GM19023 (cell line): ENCODE data around the gene MOCS1.

ENCODE experiments used
- ATAC-seq: cut with Tn5 transposase; IDR thresholded peaks from one replicate; pipeline ENCODE4 v1.9.1; 2021; ENCODE audit warnings: mild to moderate bottlenecking, moderate library complexity; ENCODE audit not compliant: unreplicated experiment

MOCS1 gene

DNA sequence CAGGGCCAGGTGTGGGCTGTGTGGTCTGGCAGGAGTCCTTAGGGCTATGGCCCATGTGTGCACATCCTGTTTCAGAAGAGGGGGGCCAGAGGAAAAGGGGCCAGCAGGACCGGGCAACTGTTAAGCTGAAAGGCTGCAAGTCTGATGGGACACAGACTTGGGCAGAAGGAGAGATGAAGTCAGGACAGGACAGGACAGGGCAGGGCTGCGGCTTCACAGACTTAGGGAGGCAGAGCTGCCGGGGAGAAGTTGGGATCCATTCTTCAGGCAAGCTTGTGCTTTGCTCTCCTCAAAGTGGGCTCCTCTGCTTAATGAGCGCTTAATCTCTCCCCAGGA lies 28.7 kb downstream of the MOCS1 start:
- ATAC-seq = no peak

DNA sequence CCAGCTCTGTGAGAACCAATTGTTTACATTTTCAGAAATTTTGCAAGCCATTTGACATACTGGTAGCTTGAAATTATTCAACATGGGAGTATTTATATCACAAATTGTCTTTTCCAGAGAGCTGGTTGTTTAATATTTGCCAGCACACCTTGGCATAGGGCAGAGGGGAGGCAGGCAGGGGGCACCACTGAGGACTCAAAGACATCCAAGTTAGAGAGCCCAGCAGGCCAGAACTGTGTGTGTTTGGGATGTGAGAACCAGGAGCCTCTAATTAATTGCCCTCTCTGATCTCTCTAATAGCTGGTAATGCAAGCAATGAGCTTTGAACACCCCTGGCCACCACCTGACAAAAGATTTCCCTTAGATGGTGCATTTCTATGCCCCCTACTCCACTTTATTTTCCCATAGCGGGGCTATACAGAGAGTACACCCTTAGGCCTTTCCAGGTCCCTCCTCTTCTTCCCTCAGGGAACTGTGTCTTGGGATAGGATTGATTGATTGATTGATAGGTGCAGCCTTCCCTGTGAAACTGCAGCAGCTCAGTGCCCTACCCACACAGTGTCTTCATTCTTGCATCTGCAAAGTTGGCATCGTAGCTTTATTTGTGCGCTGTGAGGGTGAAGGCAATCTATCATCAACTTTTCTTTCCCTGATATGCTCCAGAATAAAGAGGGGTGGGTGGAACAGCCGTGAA lies 29.2 kb downstream of the MOCS1 start:
- ATAC-seq = no peak

DNA sequence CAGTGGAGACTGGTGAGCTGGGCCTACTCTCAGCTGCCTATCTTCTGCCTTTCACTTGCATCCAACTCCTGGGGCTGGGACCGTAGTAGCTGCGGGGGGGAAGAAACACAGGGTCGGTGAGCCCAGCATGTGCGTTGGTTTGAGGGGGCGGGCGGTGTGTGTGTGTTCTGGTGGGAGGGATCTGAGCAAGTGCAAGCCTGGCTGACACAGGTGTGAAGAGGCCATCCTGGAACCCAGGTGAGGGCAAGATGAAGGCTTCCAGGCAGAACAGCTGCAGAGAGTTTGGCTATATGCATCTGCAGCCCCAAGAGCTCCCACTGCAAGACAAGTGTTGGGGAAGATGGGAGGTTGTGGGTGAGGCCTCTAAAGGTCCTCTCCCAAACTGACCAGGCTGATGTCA lies 30.6 kb downstream of the MOCS1 start:
- ATAC-seq = no peak

DNA sequence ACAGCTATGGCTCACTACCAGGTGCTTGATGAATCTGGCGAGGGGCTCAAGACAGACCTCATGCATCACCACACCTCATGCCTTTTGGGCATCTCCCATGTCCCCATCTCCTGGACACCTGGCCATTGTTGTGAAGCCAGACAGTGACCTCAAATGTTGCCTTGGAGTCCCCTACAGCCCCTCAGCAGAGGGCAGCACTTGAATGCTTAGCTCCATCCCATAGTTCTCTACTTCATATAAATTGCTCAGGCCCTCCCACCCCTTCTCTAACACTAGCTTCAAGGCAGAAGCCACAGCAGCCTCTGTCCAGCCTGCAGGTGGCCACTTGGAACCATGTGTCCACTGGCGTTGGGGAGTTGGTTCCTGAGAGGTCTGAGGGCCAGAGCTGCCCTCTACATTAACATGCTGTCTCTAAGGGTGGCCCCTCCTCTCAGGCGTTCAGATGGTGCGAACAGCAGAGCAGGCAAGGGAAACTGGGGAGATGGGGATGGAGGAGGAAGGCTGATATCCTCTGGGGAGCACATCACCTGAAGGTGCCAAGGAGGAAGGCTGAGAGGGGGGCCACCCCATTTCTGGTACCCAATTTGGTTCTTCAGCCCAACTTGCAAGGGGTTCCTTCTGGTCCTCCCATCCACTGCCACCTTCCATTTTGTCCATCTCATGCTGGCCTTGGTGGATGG lies 31.3 kb downstream of the MOCS1 start:
- no peak for ATAC-seq

DNA sequence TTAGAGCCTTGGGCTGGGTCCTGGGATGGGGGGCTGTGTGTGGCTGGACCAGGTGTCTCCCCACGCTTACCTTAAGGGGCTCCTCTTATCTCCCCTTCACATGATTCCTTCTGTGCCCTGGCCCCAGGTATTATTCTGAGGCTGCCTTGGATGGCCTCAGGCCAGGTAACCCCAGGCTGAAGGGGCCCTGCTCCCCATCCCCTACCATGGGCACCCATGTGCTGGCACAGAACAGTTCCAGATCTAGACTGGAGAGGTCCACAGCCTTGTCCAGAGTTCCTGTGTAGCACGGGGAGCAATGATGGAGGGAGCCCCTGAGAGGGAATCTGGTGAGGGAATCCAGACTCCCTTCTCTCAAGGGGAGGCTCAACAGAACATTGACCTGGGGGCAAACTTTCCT lies 32.1 kb downstream of the MOCS1 start:
- no peak for ATAC-seq

DNA sequence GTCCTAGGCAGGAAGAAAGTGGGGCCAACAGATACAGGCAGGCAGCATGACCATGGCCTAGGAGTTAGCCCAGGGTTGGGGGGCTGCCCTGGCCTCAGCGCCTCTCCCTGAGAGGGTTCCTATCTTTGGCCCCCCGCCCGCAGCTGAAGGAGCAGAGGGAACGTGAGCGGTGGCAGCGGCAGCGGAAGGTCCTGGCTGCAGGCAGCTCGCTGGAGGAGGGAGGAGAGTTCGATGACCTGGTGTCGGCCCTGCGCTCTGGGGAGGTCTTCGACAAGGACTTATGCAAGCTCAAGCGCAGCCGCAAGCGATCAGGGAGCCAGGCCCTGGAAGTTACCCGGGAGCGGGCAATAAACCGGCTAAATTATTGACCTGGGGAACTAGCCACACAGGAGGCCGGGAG lies 32.6 kb downstream of the MOCS1 start:
- ATAC-seq = no peak

DNA sequence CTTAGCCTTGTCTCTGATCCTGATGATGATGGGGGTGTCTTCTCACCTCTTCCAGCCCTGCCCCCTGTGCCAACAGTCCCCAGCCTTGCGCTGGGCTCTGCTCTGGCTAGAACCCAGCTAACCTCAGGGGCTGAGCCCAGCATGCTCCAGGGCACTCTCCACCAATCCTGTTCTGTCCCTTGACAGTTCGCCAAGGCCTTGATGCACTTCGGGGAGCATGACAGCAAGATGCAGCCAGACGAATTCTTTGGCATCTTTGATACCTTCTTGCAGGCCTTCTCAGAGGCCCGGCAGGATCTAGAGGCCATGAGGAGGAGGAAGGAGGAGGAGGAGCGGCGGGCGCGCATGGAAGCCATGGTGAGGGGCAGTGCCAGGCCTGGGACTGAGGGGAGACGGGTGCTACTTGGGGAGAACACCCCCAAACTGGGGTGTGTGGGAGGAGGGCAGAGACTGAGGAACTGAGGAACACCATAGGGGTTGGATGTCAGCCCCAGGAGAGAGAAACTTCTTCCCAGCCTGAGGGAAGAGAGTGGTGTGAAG lies 33.1 kb downstream of the MOCS1 start:
- ATAC-seq = no peak

DNA sequence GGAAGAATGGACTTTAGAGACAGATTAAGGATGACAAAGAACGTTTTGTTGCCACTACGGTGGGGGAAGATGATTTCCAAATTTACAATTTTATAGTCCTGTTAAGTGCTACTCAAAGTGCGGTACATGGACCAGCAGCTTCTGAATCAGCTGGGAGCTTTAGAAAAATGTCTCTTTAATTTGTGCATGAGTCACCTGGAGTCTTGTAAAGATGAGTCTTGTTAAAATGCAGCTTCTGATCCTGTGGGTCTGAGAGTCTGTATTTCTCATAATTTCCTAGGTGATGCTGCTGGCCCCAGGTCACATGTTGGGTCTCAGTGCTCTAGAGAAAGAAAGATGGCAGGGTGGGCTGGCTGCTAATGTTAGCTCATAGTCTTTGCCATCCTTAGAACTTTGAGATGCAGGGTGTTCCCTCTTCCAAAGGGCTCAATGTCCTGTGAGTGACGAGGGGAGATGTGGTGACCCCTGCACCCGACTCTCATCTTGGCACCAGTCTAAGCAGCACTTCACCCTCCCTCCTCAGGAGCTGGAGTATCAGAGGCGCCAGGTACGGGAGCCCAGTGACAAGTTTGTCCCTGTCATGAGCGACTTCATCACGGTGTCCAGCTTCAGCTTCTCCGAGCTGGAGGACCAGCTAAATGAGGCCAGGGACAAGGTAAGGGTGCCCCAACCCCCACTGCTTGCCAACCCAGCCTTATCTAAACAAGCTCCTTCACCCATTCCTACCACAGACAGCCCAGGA lies 34.5 kb downstream of the MOCS1 start:
- ATAC-seq = no peak

DNA sequence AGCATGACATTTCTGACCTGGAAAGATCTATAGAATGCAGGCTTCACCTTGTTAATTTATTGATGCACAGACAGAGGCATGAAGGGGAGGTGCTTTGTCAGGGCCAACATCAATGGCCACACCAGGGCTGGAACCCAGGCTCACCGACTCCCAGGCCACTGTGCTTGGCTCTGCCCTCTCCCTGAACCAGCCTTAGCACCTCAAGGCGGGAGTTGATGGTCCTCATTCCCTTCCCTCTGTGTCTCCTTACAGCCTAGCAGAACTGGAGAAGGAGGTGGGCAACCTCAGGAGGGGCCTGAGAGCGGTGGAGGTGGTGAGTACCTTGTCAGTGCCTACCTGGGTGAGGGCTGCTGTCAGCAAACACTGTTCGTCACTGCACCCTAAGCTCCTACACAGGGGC lies 35.6 kb downstream of the MOCS1 start:
- no peak for ATAC-seq

DNA sequence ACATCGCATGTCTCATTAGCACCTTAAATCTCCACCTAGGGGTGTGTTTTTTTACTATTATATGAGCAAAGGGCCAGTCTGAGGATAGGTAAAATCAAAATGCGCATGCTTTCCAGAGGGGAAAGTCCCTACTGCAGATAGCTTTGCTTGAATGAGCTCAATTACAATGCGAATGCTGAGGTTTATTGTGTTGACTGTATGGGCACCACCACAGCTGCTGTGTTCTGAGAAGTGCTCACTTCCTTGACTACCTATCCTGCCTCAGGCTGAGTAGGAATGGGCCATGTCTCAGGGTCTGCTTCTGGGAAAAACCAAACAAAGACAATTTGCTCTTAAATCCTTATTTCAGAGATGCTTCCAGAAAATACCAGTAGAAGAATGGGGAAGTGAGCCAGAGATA lies 36.6 kb downstream of the MOCS1 start:
- no peak for ATAC-seq

DNA sequence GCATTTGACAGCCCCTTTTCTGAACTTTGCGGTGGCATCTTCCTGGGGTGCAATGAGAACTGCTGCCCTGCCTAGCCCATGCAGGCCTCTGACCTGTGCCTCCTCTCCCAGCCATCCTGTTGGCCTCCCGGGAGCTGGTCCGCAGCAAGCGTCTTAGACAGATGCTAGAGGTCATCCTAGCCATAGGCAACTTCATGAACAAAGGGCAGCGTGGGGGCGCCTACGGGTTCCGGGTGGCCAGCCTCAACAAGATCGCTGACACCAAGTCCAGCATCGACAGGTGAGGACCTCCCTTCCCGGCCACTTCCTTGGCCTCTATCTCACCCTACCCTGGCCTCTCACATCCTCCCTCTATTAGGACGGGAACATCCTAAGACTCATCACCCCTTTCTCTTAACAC lies 37.6 kb downstream of the MOCS1 start:
- ATAC-seq = no peak

DNA sequence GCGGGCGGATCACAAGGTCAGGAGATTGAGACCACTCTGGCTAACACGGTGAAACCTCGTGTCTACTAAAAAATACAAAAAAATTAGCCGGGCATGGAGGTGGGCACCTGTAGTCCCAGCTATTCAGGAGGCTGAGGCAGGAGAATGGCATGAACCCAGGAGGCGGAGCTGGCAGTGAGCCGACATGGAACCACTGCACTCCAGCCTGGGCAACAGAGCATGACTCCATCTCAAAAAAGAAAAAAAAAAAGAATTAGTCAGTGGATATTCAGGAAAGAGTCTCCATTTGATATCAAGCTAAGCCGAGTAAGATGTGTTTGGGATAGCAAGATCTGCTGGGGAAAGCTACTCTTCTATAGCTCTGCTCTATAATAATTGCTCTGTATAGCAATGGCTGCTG lies 41.0 kb downstream of the MOCS1 start:
- ATAC-seq = no peak

DNA sequence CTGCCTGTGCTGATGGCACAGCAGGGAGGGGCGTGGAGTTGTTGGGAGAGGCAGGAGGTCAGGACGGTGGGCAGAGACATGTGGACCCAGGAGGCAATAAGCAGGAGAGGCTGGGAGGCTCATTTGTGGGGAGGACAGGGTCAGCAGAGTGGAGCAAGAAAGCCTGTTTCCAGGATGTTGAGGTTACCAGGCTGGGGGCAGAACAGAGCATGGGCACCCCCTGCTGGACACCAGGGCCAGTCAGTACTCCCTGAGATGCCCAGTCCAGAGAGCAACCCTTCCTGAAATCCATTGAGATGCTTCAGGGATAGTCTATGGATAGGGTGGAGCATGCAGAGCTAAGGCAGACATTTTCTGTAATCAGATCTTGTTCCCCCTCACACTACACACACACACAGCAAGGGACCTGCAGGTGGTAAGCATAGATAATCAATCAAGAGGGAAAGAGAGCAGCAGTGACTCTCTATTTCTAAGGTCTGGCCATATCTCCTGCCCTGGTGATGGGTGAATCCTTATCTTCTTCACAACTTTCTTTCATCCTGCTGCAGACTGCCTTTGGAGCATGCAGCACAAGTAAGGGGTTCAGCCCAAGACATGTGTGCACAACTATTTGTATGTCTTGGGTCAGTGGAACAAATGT lies 41.7 kb downstream of the MOCS1 start:
- ATAC-seq = no peak

DNA sequence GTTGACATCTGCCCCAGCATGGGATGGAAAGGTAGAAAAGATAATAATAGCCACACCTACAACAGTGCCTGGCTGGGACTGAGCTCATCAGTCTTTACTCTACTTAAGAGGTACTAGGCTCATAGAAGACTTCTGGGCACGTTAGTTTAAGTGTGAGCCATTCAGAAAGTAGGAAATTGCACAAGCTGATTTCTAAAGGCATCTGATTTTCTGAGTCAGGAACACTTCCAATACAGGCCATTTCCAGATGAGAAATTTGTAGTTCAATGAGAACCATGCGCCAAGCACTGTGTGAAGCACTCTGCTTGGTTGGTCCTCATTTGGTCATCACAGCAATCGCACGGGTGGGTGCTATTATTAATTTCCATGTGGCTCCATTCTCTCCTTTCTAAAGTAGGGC lies 42.3 kb downstream of the MOCS1 start:
- ATAC-seq = no peak

DNA sequence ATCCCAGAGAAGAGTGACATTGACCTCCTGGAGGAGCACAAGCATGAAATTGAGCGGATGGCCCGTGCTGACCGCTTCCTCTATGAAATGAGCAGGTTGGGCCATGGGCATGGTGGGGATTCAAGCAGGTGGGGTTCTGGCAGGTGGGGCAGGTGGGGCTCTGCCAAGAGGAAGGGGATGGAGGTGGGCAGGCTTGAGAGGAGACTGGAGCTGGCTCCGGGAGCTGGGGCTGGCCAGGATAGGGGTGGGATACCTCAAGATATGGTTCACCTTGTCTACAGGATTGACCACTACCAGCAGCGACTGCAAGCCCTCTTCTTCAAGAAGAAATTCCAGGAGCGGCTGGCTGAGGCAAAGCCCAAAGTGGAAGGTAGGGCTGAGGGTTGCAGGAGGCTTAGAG lies 42.9 kb downstream of the MOCS1 start:
- ATAC-seq = no peak

DNA sequence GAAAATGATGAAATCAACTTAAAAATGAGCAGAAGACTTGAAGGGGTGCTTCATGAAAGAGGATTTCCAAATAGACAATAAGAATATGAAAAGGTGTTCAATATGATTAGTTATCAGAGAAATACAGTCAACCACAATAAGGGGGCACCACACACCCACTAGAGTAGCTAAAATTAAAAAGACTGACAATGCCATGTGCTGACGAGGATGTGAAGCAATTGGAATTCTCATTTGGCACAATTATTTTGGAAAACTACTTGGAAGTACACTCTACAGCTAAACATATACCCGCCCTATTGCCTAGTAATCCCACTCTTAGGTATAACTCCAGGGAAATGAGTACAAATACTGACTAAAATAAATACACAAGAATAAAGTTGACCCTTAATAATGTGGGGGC lies 45.0 kb downstream of the MOCS1 start:
- ATAC-seq = no peak

DNA sequence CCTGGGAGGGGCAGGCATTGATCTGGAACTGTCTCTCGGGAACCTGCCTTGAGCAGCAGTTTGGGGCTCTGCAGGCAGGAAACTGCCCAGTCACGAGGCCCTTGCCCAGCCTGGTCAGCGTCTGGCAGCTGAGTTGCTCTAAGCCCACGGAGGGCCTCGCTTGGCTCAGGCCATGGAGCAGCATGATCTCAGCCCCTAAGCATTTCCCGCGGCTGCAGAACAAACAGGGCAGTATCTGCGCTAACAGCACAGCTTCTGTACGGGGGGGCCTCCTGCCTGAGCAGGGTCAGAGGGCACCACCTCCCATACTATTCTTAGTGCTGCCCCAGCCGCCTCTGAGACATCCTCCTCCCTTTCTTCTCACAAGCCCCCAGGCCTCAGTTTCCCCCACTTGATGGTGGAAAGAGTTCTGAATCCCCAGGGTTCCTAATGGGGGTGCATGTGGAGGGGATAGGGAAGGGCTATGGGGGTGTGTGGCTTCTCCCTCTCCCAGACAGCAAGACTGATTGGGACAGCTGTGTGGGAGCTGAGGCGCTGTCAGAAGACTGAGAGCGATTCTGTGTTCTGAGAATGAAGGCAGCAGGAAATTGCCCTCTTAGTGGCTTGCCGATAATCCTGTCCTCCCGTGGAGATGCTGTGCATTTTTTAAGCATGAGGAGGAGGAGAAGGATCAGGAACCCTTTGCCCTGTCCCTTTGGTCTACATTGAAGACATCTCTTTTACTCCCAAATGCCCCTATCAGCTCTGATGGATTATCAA lies 46.4 kb downstream of the MOCS1 start:
- no peak for ATAC-seq

DNA sequence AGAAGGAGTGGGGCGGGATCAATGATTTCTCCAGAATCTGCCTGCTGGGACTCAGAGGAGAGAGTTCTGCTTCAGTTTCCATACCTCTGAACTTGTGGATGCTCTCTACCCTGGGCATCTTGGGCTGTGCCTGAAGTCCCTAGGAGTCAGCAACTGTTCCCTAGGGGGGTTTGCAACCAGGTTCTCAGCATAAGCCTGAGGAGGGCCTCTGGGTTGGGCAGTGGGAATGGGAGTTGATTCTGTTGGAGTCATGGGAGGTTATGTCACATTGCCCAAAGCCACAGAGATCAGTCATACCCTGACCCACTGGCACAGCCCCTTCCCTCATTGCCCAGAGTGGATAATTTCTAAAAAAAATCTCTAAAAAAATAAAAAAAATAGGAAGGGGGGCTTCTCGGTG lies 47.4 kb downstream of the MOCS1 start:
- no peak for ATAC-seq

DNA sequence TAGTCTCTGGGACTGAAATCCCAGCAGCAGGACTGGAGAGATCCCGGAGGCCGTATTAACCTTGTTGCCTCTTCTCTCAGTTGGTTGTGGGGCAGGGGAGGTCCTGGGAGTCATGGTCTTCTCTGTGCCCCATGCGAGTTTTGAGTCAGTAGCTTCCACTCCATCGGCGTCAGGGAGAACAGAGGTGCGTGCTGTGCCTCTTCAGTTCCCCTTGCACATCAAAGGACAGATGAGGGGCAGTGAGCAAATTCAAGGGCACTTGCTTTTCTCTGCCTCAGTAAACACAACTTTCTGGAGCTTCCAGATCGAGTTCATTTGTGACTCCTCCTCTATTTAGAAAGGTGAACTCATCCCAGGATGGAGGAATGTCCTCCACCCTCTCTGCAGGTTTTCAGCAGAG lies 48.6 kb downstream of the MOCS1 start:
- ATAC-seq = no peak

DNA sequence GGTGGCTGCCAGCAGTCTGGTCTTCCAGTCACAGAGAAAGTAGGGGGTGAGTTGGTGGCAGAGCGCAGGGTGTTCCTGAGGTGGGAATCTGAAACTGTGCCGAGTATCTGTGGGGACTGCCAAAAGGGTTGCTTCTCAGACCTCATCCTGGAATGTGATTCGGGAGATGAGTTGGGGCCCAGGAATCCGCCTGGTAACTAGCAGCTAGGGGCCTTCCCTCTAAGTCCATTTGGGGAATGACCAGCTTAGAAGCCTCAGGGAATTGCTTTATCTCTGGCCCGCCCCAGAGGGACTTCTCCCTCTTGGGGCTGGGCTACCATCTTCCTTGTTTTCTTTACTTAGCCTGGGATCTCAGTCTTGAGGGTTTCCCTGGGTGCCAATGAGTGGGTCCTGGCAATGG lies 49.6 kb downstream of the MOCS1 start:
- ATAC-seq = no peak

DNA sequence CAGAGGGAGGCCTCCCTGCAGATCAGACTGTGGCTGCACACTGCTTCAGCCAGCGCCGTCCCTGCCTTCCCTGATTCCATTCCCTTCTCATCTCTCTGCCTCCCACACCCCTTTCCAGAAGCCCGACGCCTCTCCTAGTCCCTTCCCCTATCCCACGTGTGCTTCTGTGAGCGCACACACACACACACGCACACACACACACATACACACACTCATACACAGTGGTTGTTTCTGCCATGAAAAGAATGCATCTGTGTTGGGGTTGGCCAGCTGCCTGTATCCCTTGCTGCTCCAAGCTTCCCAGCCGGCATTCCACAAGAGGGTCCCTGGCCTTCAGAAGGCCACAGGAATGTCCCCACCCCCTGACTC lies 51.7 kb downstream of the MOCS1 start:
- ATAC-seq = no peak
